Ishikawa (cell line): ENCODE measurements around the gene NPHP4.

Experiments
- CEBPB ChIP-seq: IDR thresholded peaks from 2 replicates; pipeline ENCODE4 v1.6.1; 2012
- CREB1 ChIP-seq: IDR thresholded peaks from 2 replicates; pipeline ENCODE4 v1.6.1; 2012; ENCODE audit warnings: low read depth
- EGR1 ChIP-seq: IDR thresholded peaks from 2 replicates; pipeline ENCODE4 v1.6.1; 2012
- EP300 ChIP-seq: IDR thresholded peaks from 2 replicates; pipeline ENCODE4 v1.6.1; 2012; ENCODE audit warnings: borderline replicate concordance
- FOXM1 ChIP-seq: IDR thresholded peaks from 2 replicates; pipeline ENCODE4 v1.6.1; 2012; ENCODE audit warnings: low read depth, borderline replicate concordance
- MAX ChIP-seq: IDR thresholded peaks from 2 replicates; pipeline ENCODE4 v1.6.1; 2012
- NFIC ChIP-seq: IDR thresholded peaks from 2 replicates; pipeline ENCODE4 v1.6.1; 2012
- RAD21 ChIP-seq: IDR thresholded peaks from 2 replicates; pipeline ENCODE4 v1.6.1; 2012; ENCODE audit warnings: low read depth
- REST ChIP-seq: IDR thresholded peaks from 2 replicates; pipeline ENCODE4 v1.6.1; 2012; ENCODE audit warnings: low read depth, mild to moderate bottlenecking
- TAF1 ChIP-seq: IDR thresholded peaks from 2 replicates; pipeline ENCODE4 v1.6.1; 2012; ENCODE audit warnings: low read depth, mild to moderate bottlenecking
- TCF12 ChIP-seq: IDR thresholded peaks from 2 replicates; pipeline ENCODE4 v1.6.1; 2012; ENCODE audit warnings: low read depth
- TEAD4 ChIP-seq: IDR thresholded peaks from 2 replicates; pipeline ENCODE4 v1.6.1; 2012
- USF1 ChIP-seq: IDR thresholded peaks from 2 replicates; pipeline ENCODE4 v1.6.1; 2012
- YY1 ChIP-seq: IDR thresholded peaks from 2 replicates; pipeline ENCODE4 v1.6.1; 2012; ENCODE audit warnings: low read depth
- ZBTB7A ChIP-seq: IDR thresholded peaks from 2 replicates; pipeline ENCODE4 v1.6.1; 2012; ENCODE audit warnings: low read depth

NPHP4 gene

GRCh38 chr1:5927506-5928370, 64.5 kb downstream of the NPHP4 start:
- TF ChIP-seq TAF1 = no peak
- TF ChIP-seq CREB1 = no peak
- TF ChIP-seq YY1 = no peak
- TF ChIP-seq REST = no peak
- TF ChIP-seq EP300 = no peak
- no peak for TF ChIP-seq TEAD4
- TF ChIP-seq MAX = no peak
- no peak for TF ChIP-seq RAD21
- TF ChIP-seq EGR1 = no peak
- no peak for TF ChIP-seq ZBTB7A
- TF ChIP-seq TCF12 = no peak
- TF ChIP-seq USF1 = no peak
- TF ChIP-seq CEBPB = no peak
- TF ChIP-seq FOXM1 = no peak
- no peak for TF ChIP-seq NFIC

GRCh38 chr1:5926686-5927435, 65.4 kb downstream of the NPHP4 start:
- TF ChIP-seq EP300 (no peak), TEAD4 (no peak), YY1 (no peak), MAX (no peak), USF1 (no peak), ZBTB7A (no peak), CREB1 (no peak), REST (no peak), TAF1 (no peak), RAD21 (no peak), EGR1 (no peak)

GRCh38 chr1:5921671-5922070, 70.6 kb downstream of the NPHP4 start:
- TF ChIP-seq REST = no peak
- TF ChIP-seq YY1 = no peak
- TF ChIP-seq TCF12 = no peak

GRCh38 chr1:5921129-5921528, 71.1 kb downstream of the NPHP4 start:
- TF ChIP-seq CEBPB = no peak
- no peak for TF ChIP-seq TCF12
- no peak for TF ChIP-seq EP300
- TF ChIP-seq CREB1 = no peak
- no peak for TF ChIP-seq REST
- TF ChIP-seq ZBTB7A = no peak
- no peak for TF ChIP-seq YY1
- no peak for TF ChIP-seq MAX
- TF ChIP-seq NFIC = no peak
- TF ChIP-seq TAF1 = no peak
